PC-3 (cell line): Measurements from ENCODE around the gene RIMKLA. TPM values are rescaled to one million over a fixed set of nuclear protein-coding genes. Genes with fewer than 3 reads are reported as not detected.

Experiments used
- ATAC-seq: fragments of 200-7000 bp; cut with Tn5 transposase; 2 replicates; pipeline ENCODE4 v1.9.1; 2020; ENCODE audit warnings: mild to moderate bottlenecking, moderate library complexity
- BruUV-seq: library from RNA; stranded (reverse); fragments of 400-500 nt; replicated peaks from 2 replicates; lab custom pipeline; 2021; lab: Mats Ljungman, UMichigan
- CTCF ChIA-PET: fragments of 300-600 bp; sonication (Branson Sonifier 250); formaldehyde crosslinking; loops from one replicate; lab custom pipeline; 2022; ENCODE audit warnings: antibody characterized with exemption; lab: Charles Lee
- POLR2A ChIA-PET: fragments of 300-600 bp; sonication (Branson Sonifier 250); formaldehyde crosslinking; loops from one replicate; lab custom pipeline; 2022; ENCODE audit warnings: antibody characterized with exemption; ENCODE audit not compliant: unreplicated experiment; lab: Charles Lee
- DNase-seq: peaks from one replicate; pipeline ENCODE4 v3.0.0-alpha.2; 2015
- H2AFZ ChIP-seq: fragments of 300-600 bp; sonication (generic); 2 replicates; pipeline ENCODE4 v1.6.0; 2016; ENCODE audit warnings: antibody characterized with exemption, low read length
- H3F3A ChIP-seq: fragments of 300-600 bp; sonication (generic); one replicate; pipeline ENCODE4 v1.6.0; 2017; ENCODE audit warnings: antibody characterized with exemption, low read length, control low read depth, mild to moderate bottlenecking; ENCODE audit not compliant: unreplicated experiment
- H3K27ac ChIP-seq: fragments of 300-600 bp; sonication (generic); 2 replicates; pipeline ENCODE4 v1.5.1; 2016; ENCODE audit warnings: mild to moderate bottlenecking, low read length
- H3K27me3 ChIP-seq: fragments of 300-600 bp; sonication (generic); 2 replicates; pipeline ENCODE4 v1.6.1; 2016; ENCODE audit warnings: low read length, mixed read lengths
- H3K36me3 ChIP-seq: fragments of 300-600 bp; sonication (generic); 2 replicates; pipeline ENCODE4 v1.6.1; 2016; ENCODE audit warnings: low read depth, mixed run types, low read length, mixed read lengths
- H3K4me1 ChIP-seq: fragments of 300-600 bp; sonication (generic); 2 replicates; pipeline ENCODE4 v1.5.1; 2016; ENCODE audit warnings: low read length; ENCODE audit not compliant: insufficient read depth
- H3K4me2 ChIP-seq: fragments of 300-600 bp; sonication (generic); 2 replicates; pipeline ENCODE4 v1.6.0; 2016; ENCODE audit warnings: low read length
- H3K4me3 ChIP-seq: fragments of 300-600 bp; sonication (generic); 2 replicates; pipeline ENCODE4 v1.5.1; 2016; ENCODE audit warnings: mild to moderate bottlenecking, low read length, mixed read lengths
- H3K79me2 ChIP-seq: fragments of 300-600 bp; sonication (generic); 2 replicates; pipeline ENCODE4 v1.6.1; 2017; ENCODE audit warnings: low read length, mixed read lengths
- H3K9ac ChIP-seq: fragments of 300-600 bp; sonication (generic); 2 replicates; pipeline ENCODE4 v1.6.0; 2016; ENCODE audit warnings: mild to moderate bottlenecking, low read length
- H3K9me2 ChIP-seq: fragments of 300-600 bp; sonication (generic); replicated peaks from 2 replicates; pipeline ENCODE4 v1.6.1; 2016; ENCODE audit warnings: mixed run types, low read length, mixed read lengths
- H3K9me3 ChIP-seq: fragments of 300-600 bp; sonication (generic); 2 replicates; pipeline ENCODE4 v1.6.1; 2016; ENCODE audit warnings: low read length, mixed read lengths
- H4K20me1 ChIP-seq: fragments of 300-600 bp; sonication (generic); 2 replicates; pipeline ENCODE4 v1.6.1; 2016; ENCODE audit warnings: low read length, mixed read lengths
- CTCF ChIP-seq: fragments of 300-600 bp; sonication (generic); conservative IDR thresholded peaks from 2 replicates; pipeline ENCODE4 v1.5.1; 2017; ENCODE audit warnings: antibody characterized with exemption, low read depth, mild to moderate bottlenecking, low read length
- EZH2 ChIP-seq: fragments of 300-600 bp; sonication (generic); IDR thresholded peaks from one replicate; pipeline ENCODE4 v1.6.1; 2017; ENCODE audit warnings: antibody characterized with exemption, mild to moderate bottlenecking, low read length; ENCODE audit not compliant: unreplicated experiment
- EZH2phosphoT487 ChIP-seq: fragments of 300-600 bp; sonication (generic); IDR thresholded peaks from 2 replicates; pipeline ENCODE4 v1.6.1; 2018; ENCODE audit warnings: mild to moderate bottlenecking, antibody characterized with exemption, low read length, borderline replicate concordance
- intact Hi-C: fragments of 100-400 bp; cut with micrococcal nuclease; formaldehyde crosslinking; loops from 2 replicates; pipeline ENCODE4 v1.9.0; 2023
- total RNA-seq: library from RNA; depleted of rRNA; stranded (reverse); fragments of >200 nt; gene quantifications from 2 replicates; pipeline ENCODE4 v1.2.3, GENCODE V29; 2014

The RIMKLA gene
- total RNA-seq, 1 experiment from 2014 or later, result 4.5 TPM

GRCh38 chr1:42419126-42419821 lies 38.7 kb downstream of the RIMKLA start:
- H3K27me3 ChIP-seq, result no peaks in the 10 kb centered on the region
- DNase-seq (no peak), ATAC-seq (no peak)
- POLR2A ChIA-PET, result no interaction called here
- no peak overlapping the region for H3K4me2 ChIP-seq
- TF ChIP-seq EZH2 (no peak), CTCF (no peak), EZH2phosphoT487 (no peak)
- no peaks in the 10 kb centered on the region for H4K20me1 ChIP-seq
- no peaks in the 10 kb centered on the region for H3K9me3 ChIP-seq
- H3K27ac ChIP-seq, result no peak overlapping the region
- H3K9me2 ChIP-seq, result no peaks in the 10 kb centered on the region
- H3K9ac ChIP-seq, result no peak overlapping the region
- peaks cover 13% of the 10 kb centered on the region for H3K4me1 ChIP-seq
- no TSS peak for BruUV-seq
- no peaks in the 10 kb centered on the region for H3K36me3 ChIP-seq
- intact Hi-C loops, result no loop called here
- no peak overlapping the region for H3K4me3 ChIP-seq
- no peaks in the 10 kb centered on the region for H3K79me2 ChIP-seq
- no peak overlapping the region for H2AFZ ChIP-seq
- CTCF ChIA-PET, result no interaction called here
- no peaks in the 10 kb centered on the region for H3F3A ChIP-seq

- no peaks in the 10 kb centered on the region for H3F3A ChIP-seq
- ATAC-seq (no peak), DNase-seq (no peak)
- H3K4me1 ChIP-seq, result peaks cover 16% of the 10 kb centered on the region
- H3K27me3 ChIP-seq, result no peaks in the 10 kb centered on the region
- no peak overlapping the region for H3K9ac ChIP-seq
- no peaks in the 10 kb centered on the region for H3K36me3 ChIP-seq
- H4K20me1 ChIP-seq, result no peaks in the 10 kb centered on the region
- ChIA-PET POLR2A (no interaction called here), CTCF (no interaction called here)
- BruUV-seq, result no TSS peak
- no peaks in the 10 kb centered on the region for H3K79me2 ChIP-seq
- no peak overlapping the region for H3K27ac ChIP-seq
- H3K9me2 ChIP-seq, result no peaks in the 10 kb centered on the region
- no peak overlapping the region for H3K4me2 ChIP-seq
- TF ChIP-seq CTCF, result no peak
- TF ChIP-seq EZH2, result no peak
- TF ChIP-seq EZH2phosphoT487, result no peak
- no peaks in the 10 kb centered on the region for H3K9me3 ChIP-seq
- intact Hi-C loops, result no loop called here
- H3K4me3 ChIP-seq, result no peak overlapping the region
- no peak overlapping the region for H2AFZ ChIP-seq
Observed at GRCh38 chr1:42420121-42420520, 39.5 kb downstream of the RIMKLA start.

GRCh38 chr1:42420911-42421585 lies 40.5 kb downstream of the RIMKLA start:
- H3K9me3 ChIP-seq, result no peaks in the 10 kb centered on the region
- no peak overlapping the region for H3K4me3 ChIP-seq
- no TSS peak for BruUV-seq
- no peak overlapping the region for H2AFZ ChIP-seq
- DNase-seq, result peak; percentile 41
- H3K4me1 ChIP-seq, result peaks cover 16% of the 10 kb centered on the region
- no peaks in the 10 kb centered on the region for H4K20me1 ChIP-seq
- CTCF ChIA-PET, result no interaction called here
- no peak overlapping the region for H3K27ac ChIP-seq
- intact Hi-C loops, result no loop called here
- peak; percentile 33; the same call in 1 of the 2 replicates for ATAC-seq
- H3F3A ChIP-seq, result no peaks in the 10 kb centered on the region
- H3K27me3 ChIP-seq, result no peaks in the 10 kb centered on the region
- TF ChIP-seq CTCF (no peak), EZH2phosphoT487 (no peak), EZH2 (no peak)
- H3K9me2 ChIP-seq, result no peaks in the 10 kb centered on the region
- H3K4me2 ChIP-seq, result no peak overlapping the region
- H3K36me3 ChIP-seq, result no peaks in the 10 kb centered on the region
- POLR2A ChIA-PET, result no interaction called here
- no peak overlapping the region for H3K9ac ChIP-seq
- H3K79me2 ChIP-seq, result no peaks in the 10 kb centered on the region
